Neural cell (in vitro differentiated cells): ENCODE data around the gene ZCWPW1. TPM values are rescaled to one million over a fixed set of nuclear protein-coding genes. Genes with fewer than 3 reads are reported as not detected.

ENCODE experiments used
- H2AFZ ChIP-seq: fragments of 200-600, 300-800 bp; sonication (generic), shearing (Covaris generic); 2 replicates; pipeline ENCODE4 v1.6.0; 2014; ENCODE audit warnings: low read depth, mild to moderate bottlenecking, antibody characterized with exemption, low read length, moderate library complexity
- H3F3A ChIP-seq: fragments of 200-600 bp; shearing (Covaris generic); 2 replicates; pipeline ENCODE4 v1.6.1; 2016; ENCODE audit warnings: mild to moderate bottlenecking, moderate library complexity, mixed read lengths, antibody characterized with exemption, low read length; ENCODE audit not compliant: insufficient read depth, poor library complexity, severe bottlenecking
- H3K27ac ChIP-seq: fragments of 200-600, 300-800 bp; sonication (generic), shearing (Covaris generic); 2 replicates; pipeline ENCODE4 v1.5.1; 2014; ENCODE audit warnings: mild to moderate bottlenecking, low read length, moderate library complexity
- H3K27me3 ChIP-seq: fragments of 300-800, 200-600 bp; sonication (generic), shearing (Covaris generic); 2 replicates; pipeline ENCODE4 v1.6.0; 2014; ENCODE audit warnings: mild to moderate bottlenecking, low read depth, low read length, moderate library complexity; ENCODE audit not compliant: insufficient read depth
- H3K36me3 ChIP-seq: fragments of 300-800, 200-600 bp; sonication (generic), shearing (Covaris generic); 2 replicates; pipeline ENCODE4 v1.5.1; 2014; ENCODE audit warnings: mild to moderate bottlenecking, antibody characterized with exemption, low read length, moderate library complexity; ENCODE audit not compliant: insufficient read depth
- H3K4me2 ChIP-seq: fragments of 300-800, 200-600 bp; sonication (generic), shearing (Covaris generic); 2 replicates; pipeline ENCODE4 v1.6.0; 2014; ENCODE audit warnings: mild to moderate bottlenecking, low read length
- H3K4me3 ChIP-seq: fragments of 300-800, 200-600 bp; sonication (generic), shearing (Covaris generic); 2 replicates; pipeline ENCODE4 v1.5.1; 2014; ENCODE audit warnings: mild to moderate bottlenecking, low read length, moderate library complexity
- H3K79me2 ChIP-seq: fragments of 200-600 bp; shearing (Covaris generic); replicated peaks from 2 replicates; pipeline ENCODE4 v1.6.0; 2014; ENCODE audit warnings: mild to moderate bottlenecking, low read length, moderate library complexity; ENCODE audit not compliant: insufficient read depth
- H3K9ac ChIP-seq: fragments of 300-800, 200-600 bp; sonication (generic), shearing (Covaris generic); 2 replicates; pipeline ENCODE4 v1.6.1; 2016; ENCODE audit warnings: mild to moderate bottlenecking, low read length, mixed read lengths
- H3K9me2 ChIP-seq: fragments of 200-600 bp; shearing (Covaris generic); 2 replicates; pipeline ENCODE4 v1.6.1; 2016; ENCODE audit warnings: mild to moderate bottlenecking, low read length, mixed read lengths; ENCODE audit not compliant: insufficient read depth
- H3K9me3 ChIP-seq: fragments of 200-600, 300-800 bp; sonication (generic), shearing (Covaris generic); 2 replicates; pipeline ENCODE4 v1.6.1; 2016; ENCODE audit warnings: mild to moderate bottlenecking, mixed run types, low read length, moderate library complexity, mixed read lengths
- H4K20me1 ChIP-seq: fragments of 200-600 bp; shearing (Covaris generic); 2 replicates; pipeline ENCODE4 v1.6.1; 2016; ENCODE audit warnings: mild to moderate bottlenecking, mixed run types; ENCODE audit not compliant: insufficient read depth
- CTCF ChIP-seq: fragments of 450-650 bp; IDR thresholded peaks from 2 replicates; pipeline ENCODE4 v1.5.1; 2014; ENCODE audit warnings: antibody characterized with exemption, mild to moderate bottlenecking, moderate library complexity; ENCODE audit not compliant: poor library complexity, severe bottlenecking
- EP300 ChIP-seq: fragments of 450-650 bp; conservative IDR thresholded peaks from 2 replicates; pipeline ENCODE4 v1.6.1; 2014; ENCODE audit warnings: antibody characterized with exemption, mild to moderate bottlenecking, moderate library complexity; ENCODE audit not compliant: poor library complexity, severe bottlenecking
- EZH2 ChIP-seq: fragments of 200-600, 300-800 bp; shearing (Covaris generic), sonication (generic); IDR thresholded peaks from 2 replicates; pipeline ENCODE4 v1.6.1; 2014; ENCODE audit warnings: antibody characterized with exemption, low read length, borderline replicate concordance, mild to moderate bottlenecking; ENCODE audit not compliant: insufficient read depth, poor library complexity, severe bottlenecking
- MXI1 ChIP-seq: fragments of 450-650 bp; conservative IDR thresholded peaks from 2 replicates; pipeline ENCODE4 v1.6.1; 2014; ENCODE audit warnings: antibody characterized with exemption, mild to moderate bottlenecking; ENCODE audit not compliant: poor library complexity, severe bottlenecking
- REST ChIP-seq: IDR thresholded peaks from 2 replicates; pipeline ENCODE4 v1.6.1; 2012; ENCODE audit warnings: borderline replicate concordance
- SMC3 ChIP-seq: fragments of 450-650 bp; conservative IDR thresholded peaks from 2 replicates; pipeline ENCODE4 v1.6.1; 2014; ENCODE audit warnings: antibody characterized with exemption, mild to moderate bottlenecking, moderate library complexity; ENCODE audit not compliant: poor library complexity
- TAF1 ChIP-seq: IDR thresholded peaks from 2 replicates; pipeline ENCODE4 v1.6.1; 2012; ENCODE audit warnings: low read depth
- polyA plus RNA-seq: library from polyadenylated mRNA; depleted of rRNA; stranded (reverse); fragments of >200 nt; gene quantifications from 2 replicates; pipeline ENCODE4 v1.2.3, GENCODE V29; 2014

The ZCWPW1 gene
- polyA plus RNA-seq, 1 donor from 2014 or later = 6.8 TPM

- H3K9ac ChIP-seq = no peak overlapping the region
- TF ChIP-seq MXI1 (no peak), EP300 (no peak)
- H3K4me2 ChIP-seq = no peak overlapping the region
- no peaks in the 10 kb centered on the region for H3F3A ChIP-seq
- H2AFZ ChIP-seq = no peak overlapping the region
- H3K4me3 ChIP-seq = no peak overlapping the region
- H3K36me3 ChIP-seq = no peaks in the 10 kb centered on the region
- no peaks in the 10 kb centered on the region for H3K9me3 ChIP-seq
- no peaks in the 10 kb centered on the region for H3K79me2 ChIP-seq
- H3K27ac ChIP-seq = no peak overlapping the region
- no peaks in the 10 kb centered on the region for H3K9me2 ChIP-seq
- H3K27me3 ChIP-seq = no peaks in the 10 kb centered on the region
- no peaks in the 10 kb centered on the region for H4K20me1 ChIP-seq
These were observed 38.9 kb downstream of the ZCWPW1 start for GRCh38 chr7:100389437-100390088.

- H2AFZ ChIP-seq = no peak overlapping the region
These were observed 40.8 kb downstream of the ZCWPW1 start for GRCh38 chr7:100387695-100388094.

More at GRCh38 chr7:100387695-100388094, 40.8 kb downstream of the ZCWPW1 start:
- Histone ChIP-seq H3K9me3 (no peaks in the 10 kb centered on the region), H3K27me3 (no peaks in the 10 kb centered on the region), H3F3A (no peaks in the 10 kb centered on the region), H3K27ac (no peak overlapping the region), H4K20me1 (no peaks in the 10 kb centered on the region), H3K36me3 (no peaks in the 10 kb centered on the region), H3K79me2 (no peaks in the 10 kb centered on the region), H3K9me2 (no peaks in the 10 kb centered on the region), H3K9ac (no peak overlapping the region), H3K4me2 (no peak overlapping the region), H3K4me3 (no peak overlapping the region)
- TF ChIP-seq SMC3 (no peak), MXI1 (no peak), TAF1 (no peak), EZH2 (no peak), EP300 (no peak), CTCF (no peak), REST (no peak)
